Stimulated activated CD4-positive, alpha-beta T cell treated with anti-CD3 and anti-CD28 coated beads, Interleukin-1b, Interleukin-23, amount 100 ng/mL, for 4 hours (primary cell): ENCODE data around the gene TDP2.
"Not testable (repeated sequence)": the region's sequence is repeated elsewhere in the genome, so short reads cannot be mapped to it uniquely, and the experiment has no call there.

ENCODE experiments used
- DNase-seq, 2 donors: peaks; one replicate each; pipeline ENCODE4 v3.0.0-alpha.2; 2020; ENCODE audit warnings: low read depth in 2 of 2

The TDP2 gene

GRCh38 chr6:24646771-24647170 lies 19.9 kb downstream of the TDP2 start:
- no peak for DNase-seq

GRCh38 chr6:24644377-24644776 lies 22.3 kb downstream of the TDP2 start:
- no peak for DNase-seq

- DNase-seq: no peak
These were observed 22.8 kb downstream of the TDP2 start for GRCh38 chr6:24643920-24644319.

GRCh38 chr6:24642061-24642460 lies 24.6 kb downstream of the TDP2 start:
- no peak for DNase-seq

- DNase-seq: not testable (repeated sequence)
These were observed 26.1 kb downstream of the TDP2 start for GRCh38 chr6:24640631-24641030.

GRCh38 chr6:24640166-24640565 lies 26.5 kb downstream of the TDP2 start:
- no peak for DNase-seq

GRCh38 chr6:24636681-24637080 lies 30.0 kb downstream of the TDP2 start:
- DNase-seq: no peak

- DNase-seq: no peak
These were observed 34.1 kb downstream of the TDP2 start for GRCh38 chr6:24632573-24632972.

- no peak for DNase-seq
These were observed 35.0 kb downstream of the TDP2 start for GRCh38 chr6:24631671-24632070.

GRCh38 chr6:24630856-24631505 lies 35.7 kb downstream of the TDP2 start:
- DNase-seq: no peak

- no peak for DNase-seq
These were observed 44.9 kb downstream of the TDP2 start for GRCh38 chr6:24621626-24622289.

- no peak for DNase-seq
These were observed 46.1 kb downstream of the TDP2 start for GRCh38 chr6:24620637-24621036.

GRCh38 chr6:24619661-24620060 lies 47.0 kb downstream of the TDP2 start:
- DNase-seq: no peak

- no peak for DNase-seq
These were observed 52.1 kb downstream of the TDP2 start for GRCh38 chr6:24614648-24615047.

GRCh38 chr6:24614043-24614420 lies 52.7 kb downstream of the TDP2 start:
- no peak for DNase-seq

- no peak for DNase-seq
These were observed 53.2 kb downstream of the TDP2 start for GRCh38 chr6:24613361-24614042.

- no peak for DNase-seq
These were observed 56.0 kb downstream of the TDP2 start for GRCh38 chr6:24610672-24611071.

GRCh38 chr6:24607310-24608105 lies 59.2 kb downstream of the TDP2 start:
- DNase-seq: no peak

GRCh38 chr6:24606200-24606930 lies 60.3 kb downstream of the TDP2 start:
- no peak for DNase-seq

GRCh38 chr6:24603241-24603640 lies 63.5 kb downstream of the TDP2 start:
- DNase-seq: no peak

GRCh38 chr6:24600903-24601302 lies 65.8 kb downstream of the TDP2 start:
- DNase-seq: no peak
